Measurements from ENCODE around the gene PDE3A. TPM values are rescaled to one million over a fixed set of nuclear protein-coding genes. Genes with fewer than 3 reads are reported as not detected.

Gene PDE3A
- polyA plus RNA-seq, 1 of the 3 experiments (the other 2 are of a cell fraction) = 0.67 TPM

- Histone ChIP-seq H3F3A (replicated peaks; ENCODE audit: insufficient read depth) (no peaks in the 10 kb centered on the region), H3K9ac (no peak overlapping the region), H3K4me3 (ENCODE audit: low read depth in 2 of 2, low read length in 1 of 2) (no peak overlapping the region), H3K27me3 (ENCODE audit: insufficient read depth) (no peaks in the 10 kb centered on the region), H2AFZ (ENCODE audit: low read depth) (no peak overlapping the region), H3K79me2 (ENCODE audit: insufficient read depth) (peaks cover 9% of the 10 kb centered on the region), H3K4me2 (no peak overlapping the region), H3K9me2 (no peaks in the 10 kb centered on the region), H3K4me1 (ENCODE audit: control insufficient read depth in 1 of 2, insufficient read depth in 2 of 2, low read depth in 1 of 2, low read length in 1 of 2) (peaks cover 0 to 5% of the 10 kb centered on the region in 2 experiments; a peak in 2 of 4 replicates), H3K9me3 (no peaks in the 10 kb centered on the region), H4K20me1 (ENCODE audit: insufficient read depth) (no peaks in the 10 kb centered on the region), H3K27ac (ENCODE audit: low read depth in 2 of 2, low read length in 1 of 2) (no peak overlapping the region; a peak in 1 of 4 replicates), H3K36me3 (replicated peaks in 1 of 2; ENCODE audit: control insufficient read depth in 1 of 2, insufficient read depth in 2 of 2, low read length in 1 of 2) (no peaks in the 10 kb centered on the region)
- ChIA-PET POLR2A (no interaction called here), CTCF (no interaction called here)
- no peak for TF ChIP-seq YY1 (IDR thresholded peaks at IDR 0.05; ENCODE audit: low read depth)
- no peak for TF ChIP-seq GATA2 (CRISPR knock-in tag; IDR thresholded peaks at IDR 0.05)
- no peak for TF ChIP-seq MEF2A (IDR thresholded peaks at IDR 0.05; ENCODE audit: borderline replicate concordance, low read depth)
- TF ChIP-seq USF1 (IDR thresholded peaks at IDR 0.05; ENCODE audit: borderline replicate concordance, low read depth) = no peak
- no peak for TF ChIP-seq SIN3A (IDR thresholded peaks at IDR 0.05; ENCODE audit: borderline replicate concordance, low read depth, low read length)
- TF ChIP-seq POLR2AphosphoS5 (IDR thresholded peaks at IDR 0.05; ENCODE audit: low read depth, low read length) = no peak
- no peak for TF ChIP-seq CHD2 (IDR thresholded peaks at IDR 0.05; ENCODE audit: low read length, partially characterized antibody)
- TF ChIP-seq, protein P1, sequence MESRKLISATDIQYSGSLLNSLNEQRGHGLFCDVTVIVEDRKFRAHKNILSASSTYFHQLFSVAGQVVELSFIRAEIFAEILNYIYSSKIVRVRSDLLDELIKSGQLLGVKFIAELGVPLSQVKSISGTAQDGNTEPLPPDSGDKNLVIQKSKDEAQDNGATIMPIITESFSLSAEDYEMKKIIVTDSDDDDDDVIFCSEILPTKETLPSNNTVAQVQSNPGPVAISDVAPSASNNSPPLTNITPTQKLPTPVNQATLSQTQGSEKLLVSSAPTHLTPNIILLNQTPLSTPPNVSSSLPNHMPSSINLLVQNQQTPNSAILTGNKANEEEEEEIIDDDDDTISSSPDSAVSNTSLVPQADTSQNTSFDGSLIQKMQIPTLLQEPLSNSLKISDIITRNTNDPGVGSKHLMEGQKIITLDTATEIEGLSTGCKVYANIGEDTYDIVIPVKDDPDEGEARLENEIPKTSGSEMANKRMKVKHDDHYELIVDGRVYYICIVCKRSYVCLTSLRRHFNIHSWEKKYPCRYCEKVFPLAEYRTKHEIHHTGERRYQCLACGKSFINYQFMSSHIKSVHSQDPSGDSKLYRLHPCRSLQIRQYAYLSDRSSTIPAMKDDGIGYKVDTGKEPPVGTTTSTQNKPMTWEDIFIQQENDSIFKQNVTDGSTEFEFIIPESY (IDR thresholded peaks at IDR 0.05; ENCODE audit: borderline replicate concordance, low read depth) = no peak
- no peak for TF ChIP-seq FOXJ3 (CRISPR knock-in tag; IDR thresholded peaks at IDR 0.05)
- DNase-seq = no peak
- WGBS (ENCODE audit: low lambda C conversion rate) = 80% methylated on average over 3 of the region's 3 CpGs
Observed at GRCh38 chr12:20513189-20513588, 144.9 kb downstream of the PDE3A start.

- ChIA-PET CTCF (interaction anchor here (0.8 to 1.0 kb wide), 2 partner anchors 9 to 33 kb away, joined by 3 to 5 read pairs; no protein-coding TSS in a partner anchor), POLR2A (no interaction called here)
- Histone ChIP-seq H3K27ac (ENCODE audit: low read depth in 2 of 2, low read length in 1 of 2) (no peak overlapping the region; a peak in 1 of 4 replicates), H3F3A (replicated peaks; ENCODE audit: insufficient read depth) (no peaks in the 10 kb centered on the region), H4K20me1 (ENCODE audit: insufficient read depth) (no peaks in the 10 kb centered on the region), H3K79me2 (ENCODE audit: insufficient read depth) (peaks cover 9% of the 10 kb centered on the region), H3K27me3 (ENCODE audit: insufficient read depth) (no peaks in the 10 kb centered on the region), H3K9me3 (no peaks in the 10 kb centered on the region), H3K4me1 (ENCODE audit: control insufficient read depth in 1 of 2, insufficient read depth in 2 of 2, low read depth in 1 of 2, low read length in 1 of 2) (peaks cover 0 to under 1% of the 10 kb centered on the region in 2 experiments; a peak in 2 of 4 replicates), H3K4me2 (no peak overlapping the region), H2AFZ (ENCODE audit: low read depth) (no peak overlapping the region), H3K9ac (no peak overlapping the region), H3K9me2 (no peaks in the 10 kb centered on the region), H3K4me3 (ENCODE audit: low read depth in 2 of 2, low read length in 1 of 2) (no peak overlapping the region), H3K36me3 (replicated peaks in 1 of 2; ENCODE audit: control insufficient read depth in 1 of 2, insufficient read depth in 2 of 2, low read length in 1 of 2) (no peaks in the 10 kb centered on the region)
- TF ChIP-seq CTCF (IDR thresholded peaks at IDR 0.05) (no peak), USF1 (IDR thresholded peaks at IDR 0.05; ENCODE audit: borderline replicate concordance, low read depth) (no peak), FOXJ3 (CRISPR knock-in tag; IDR thresholded peaks at IDR 0.05) (no peak), FOSL2 (IDR thresholded peaks at IDR 0.05; ENCODE audit: borderline replicate concordance, low read depth) (no peak), RCOR1 (IDR thresholded peaks at IDR 0.05; ENCODE audit: low read length) (no peak), ELF1 (IDR thresholded peaks at IDR 0.05) (no peak), GATA2 (CRISPR knock-in tag; IDR thresholded peaks at IDR 0.05) (no peak), TCF12 (IDR thresholded peaks at IDR 0.05) (no peak), JUND (IDR thresholded peaks at IDR 0.05) (no peak), YY1 (IDR thresholded peaks at IDR 0.05; ENCODE audit: low read depth) (no peak), RXRA (IDR thresholded peaks at IDR 0.05; ENCODE audit: borderline replicate concordance, low read depth) (no peak), FOXM1 (IDR thresholded peaks at IDR 0.05; ENCODE audit: low read depth) (no peak), MEF2A (IDR thresholded peaks at IDR 0.05; ENCODE audit: borderline replicate concordance, low read depth) (no peak), SMC3 (IDR thresholded peaks at IDR 0.05; ENCODE audit: low read depth, low read length) (no peak), NFIC (IDR thresholded peaks at IDR 0.05; ENCODE audit: borderline replicate concordance) (no peak)
- TF ChIP-seq, protein P2, sequence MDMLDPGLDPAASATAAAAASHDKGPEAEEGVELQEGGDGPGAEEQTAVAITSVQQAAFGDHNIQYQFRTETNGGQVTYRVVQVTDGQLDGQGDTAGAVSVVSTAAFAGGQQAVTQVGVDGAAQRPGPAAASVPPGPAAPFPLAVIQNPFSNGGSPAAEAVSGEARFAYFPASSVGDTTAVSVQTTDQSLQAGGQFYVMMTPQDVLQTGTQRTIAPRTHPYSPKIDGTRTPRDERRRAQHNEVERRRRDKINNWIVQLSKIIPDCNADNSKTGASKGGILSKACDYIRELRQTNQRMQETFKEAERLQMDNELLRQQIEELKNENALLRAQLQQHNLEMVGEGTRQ (IDR thresholded peaks at IDR 0.05; ENCODE audit: borderline replicate concordance, low read depth, low read length) = no peak
- TF ChIP-seq, protein P3, sequence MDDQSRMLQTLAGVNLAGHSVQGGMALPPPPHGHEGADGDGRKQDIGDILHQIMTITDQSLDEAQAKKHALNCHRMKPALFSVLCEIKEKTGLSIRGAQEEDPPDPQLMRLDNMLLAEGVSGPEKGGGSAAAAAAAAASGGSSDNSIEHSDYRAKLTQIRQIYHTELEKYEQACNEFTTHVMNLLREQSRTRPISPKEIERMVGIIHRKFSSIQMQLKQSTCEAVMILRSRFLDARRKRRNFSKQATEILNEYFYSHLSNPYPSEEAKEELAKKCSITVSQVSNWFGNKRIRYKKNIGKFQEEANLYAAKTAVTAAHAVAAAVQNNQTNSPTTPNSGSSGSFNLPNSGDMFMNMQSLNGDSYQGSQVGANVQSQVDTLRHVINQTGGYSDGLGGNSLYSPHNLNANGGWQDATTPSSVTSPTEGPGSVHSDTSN (IDR thresholded peaks at IDR 0.05) = no peak
- TF ChIP-seq, protein P4, sequence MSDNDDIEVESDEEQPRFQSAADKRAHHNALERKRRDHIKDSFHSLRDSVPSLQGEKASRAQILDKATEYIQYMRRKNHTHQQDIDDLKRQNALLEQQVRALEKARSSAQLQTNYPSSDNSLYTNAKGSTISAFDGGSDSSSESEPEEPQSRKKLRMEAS (IDR thresholded peaks at IDR 0.05; ENCODE audit: low read depth) = no peak
- DNase-seq = no peak
Observed at GRCh38 chr12:20514598-20514997, 146.3 kb downstream of the PDE3A start.

Measured in SK-N-SH (cell line).